ENCODE data around the gene ZNF138.
"Not testable (repeated sequence)": the region's sequence is repeated elsewhere in the genome, so short reads cannot be mapped to it uniquely, and the experiment has no call there.

Gene ZNF138

GRCh38 chr7:64838691-64839090 lies 44.5 kb downstream of the ZNF138 start:
- no peak for DNase-seq (ENCODE audit: low read depth)

GRCh38 chr7:64839910-64840309 lies 45.7 kb downstream of the ZNF138 start:
- no peak for DNase-seq (ENCODE audit: low read depth)

GRCh38 chr7:64849250-64849923 lies 55.2 kb downstream of the ZNF138 start:
- DNase-seq (ENCODE audit: low read depth): no peak

- no peak for DNase-seq (ENCODE audit: low read depth)
Observed at GRCh38 chr7:64849924-64850499, 55.8 kb downstream of the ZNF138 start.

- no peak for DNase-seq (ENCODE audit: low read depth)
Observed at GRCh38 chr7:64853679-64854078, 59.5 kb downstream of the ZNF138 start.

GRCh38 chr7:64854969-64855368 lies 60.7 kb downstream of the ZNF138 start:
- DNase-seq (ENCODE audit: low read depth): no peak

GRCh38 chr7:64863021-64863420 lies 68.8 kb downstream of the ZNF138 start:
- DNase-seq (ENCODE audit: low read depth): no peak

GRCh38 chr7:64863530-64863929 lies 69.3 kb downstream of the ZNF138 start:
- not testable (repeated sequence) for DNase-seq (ENCODE audit: low read depth)

GRCh38 chr7:64863969-64864368 lies 69.7 kb downstream of the ZNF138 start:
- no peak for DNase-seq (ENCODE audit: low read depth)

GRCh38 chr7:64867863-64868440 lies 73.7 kb downstream of the ZNF138 start:
- no peak for DNase-seq (ENCODE audit: low read depth)

GRCh38 chr7:64868499-64868898 lies 74.3 kb downstream of the ZNF138 start:
- no peak for DNase-seq (ENCODE audit: low read depth)

GRCh38 chr7:64869121-64869725 lies 75.0 kb downstream of the ZNF138 start:
- no peak for DNase-seq (ENCODE audit: low read depth)

- DNase-seq (ENCODE audit: low read depth): no peak
Observed at GRCh38 chr7:64869912-64870562, 75.8 kb downstream of the ZNF138 start.

- no peak for DNase-seq (ENCODE audit: low read depth)
Observed at GRCh38 chr7:64870656-64871055, 76.4 kb downstream of the ZNF138 start.

- no peak for DNase-seq (ENCODE audit: low read depth)
Observed at GRCh38 chr7:64871761-64872160, 77.5 kb downstream of the ZNF138 start.

GRCh38 chr7:64872351-64873154 lies 78.3 kb downstream of the ZNF138 start:
- no peak for DNase-seq (ENCODE audit: low read depth)

- no peak for DNase-seq (ENCODE audit: low read depth)
Observed at GRCh38 chr7:64873155-64873500, 78.9 kb downstream of the ZNF138 start.

GRCh38 chr7:64873517-64873916 lies 79.3 kb downstream of the ZNF138 start:
- no peak for DNase-seq (ENCODE audit: low read depth)

- DNase-seq (ENCODE audit: low read depth): no peak
Observed at GRCh38 chr7:64874114-64874513, 79.9 kb downstream of the ZNF138 start.

GRCh38 chr7:64874562-64875250 lies 80.5 kb downstream of the ZNF138 start:
- DNase-seq (ENCODE audit: low read depth): no peak

GRCh38 chr7:64875258-64875657 lies 81.0 kb downstream of the ZNF138 start:
- DNase-seq (ENCODE audit: low read depth): no peak
